T1000 (cell line): ENCODE results near the gene INSC.

Source experiments
- DNase-seq: peaks from one replicate; lab custom pipeline; 2025; ENCODE audit warnings: mixed read lengths; lab: John Stamatoyannopoulos, UW

The INSC gene

DNA sequence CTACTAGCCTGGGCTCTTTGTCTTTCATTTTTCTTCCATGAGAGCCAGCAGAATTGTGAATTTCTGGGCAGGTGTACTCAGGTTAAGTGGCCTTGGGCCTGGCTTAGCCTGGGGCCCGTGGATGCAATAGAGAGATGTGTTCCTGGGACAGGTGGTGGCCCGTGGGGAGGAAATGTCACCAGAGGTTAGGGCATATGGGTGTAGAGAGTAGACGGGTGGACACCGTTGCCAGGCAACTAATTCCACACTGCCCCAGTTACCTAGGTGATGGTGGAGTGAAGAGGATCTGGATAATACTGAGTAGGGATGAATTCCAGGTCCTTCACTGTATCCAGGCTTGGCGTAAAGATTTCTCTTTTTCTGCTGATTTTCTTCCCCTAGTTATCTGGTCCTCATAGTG lies 175.0 kb downstream of the INSC start:
- DNase-seq: no peak

DNA sequence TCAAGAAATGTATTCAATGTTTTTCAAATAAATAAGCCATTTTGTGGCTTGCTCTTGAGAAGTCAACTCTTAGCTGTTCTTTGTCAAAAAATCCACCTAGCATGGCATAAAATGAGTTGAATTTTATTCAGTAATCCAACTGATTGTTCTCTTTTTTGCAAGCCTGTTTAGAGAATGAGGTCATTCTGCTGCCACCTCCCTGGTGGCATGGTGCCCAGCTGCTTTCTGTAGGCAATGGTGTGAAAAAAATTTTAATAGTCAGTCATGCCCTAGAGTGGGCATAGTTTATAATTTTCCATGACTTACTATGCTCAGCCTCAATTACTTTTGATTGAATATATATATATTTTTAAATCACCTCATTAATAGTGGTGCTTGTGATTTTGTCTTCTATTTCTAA lies 177.2 kb downstream of the INSC start:
- DNase-seq: no peak

DNA sequence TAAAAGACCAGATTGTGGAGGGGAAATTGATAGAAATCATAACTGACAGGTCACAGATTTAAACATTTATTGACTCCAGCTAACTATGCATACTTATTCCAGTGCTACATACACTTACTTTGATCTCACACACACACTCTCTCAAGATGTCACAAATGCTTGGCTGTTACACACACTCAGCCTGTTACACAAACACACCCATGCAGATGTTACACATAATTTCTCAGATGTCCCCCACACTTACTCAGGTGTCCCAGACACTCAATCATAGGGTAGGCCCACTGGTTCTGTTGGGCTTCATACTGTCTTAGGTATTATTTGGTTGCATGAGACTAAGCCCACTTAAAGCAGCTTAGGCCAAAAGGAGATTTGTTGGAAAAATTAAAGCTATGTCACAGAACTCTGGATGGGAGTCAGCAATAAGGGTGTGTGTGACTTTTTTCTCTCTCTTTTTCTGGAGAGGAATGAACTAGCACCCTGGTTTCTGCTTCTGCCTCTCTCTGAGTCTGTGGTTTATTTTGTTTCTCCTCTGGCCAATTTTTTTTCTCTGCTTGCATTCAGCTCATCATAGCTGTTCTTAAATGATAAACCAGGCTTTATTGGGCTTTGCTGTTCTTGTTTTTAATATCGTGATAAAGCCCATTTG lies 179.4 kb downstream of the INSC start:
- no peak for DNase-seq

DNA sequence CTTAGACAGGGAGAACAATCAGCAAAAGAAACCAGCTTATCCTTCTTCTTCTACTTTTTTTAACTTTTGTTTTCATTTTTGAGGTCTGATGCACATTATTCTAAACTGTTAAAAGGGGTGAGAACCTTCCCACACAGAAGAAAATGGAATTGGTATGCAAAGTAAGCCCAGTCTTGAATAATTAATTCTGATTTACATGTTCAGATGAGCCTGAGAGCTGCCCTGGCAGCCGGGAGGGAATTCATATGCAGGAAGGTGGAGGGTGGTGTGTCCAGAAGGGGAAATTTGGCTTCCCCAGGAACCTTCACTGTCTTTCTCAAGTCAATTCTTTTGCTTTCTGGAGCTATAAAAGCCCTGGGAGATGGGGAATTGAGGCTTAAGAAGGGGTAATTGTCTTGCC lies 181.0 kb downstream of the INSC start:
- DNase-seq: no peak
